Limb (tissue), 2 donors: ENCODE measurements around the gene ANKH.
"Not testable (repeated sequence)": the region's sequence is repeated elsewhere in the genome, so short reads cannot be mapped to it uniquely, and the experiment has no call there.

ENCODE experiments used
- DNase-seq, 2 donors: peaks; one replicate each; pipeline ENCODE4 v3.0.0-alpha.2; 2016; ENCODE audit errors: extremely low spot score in 2 of 2

Gene ANKH

DNA sequence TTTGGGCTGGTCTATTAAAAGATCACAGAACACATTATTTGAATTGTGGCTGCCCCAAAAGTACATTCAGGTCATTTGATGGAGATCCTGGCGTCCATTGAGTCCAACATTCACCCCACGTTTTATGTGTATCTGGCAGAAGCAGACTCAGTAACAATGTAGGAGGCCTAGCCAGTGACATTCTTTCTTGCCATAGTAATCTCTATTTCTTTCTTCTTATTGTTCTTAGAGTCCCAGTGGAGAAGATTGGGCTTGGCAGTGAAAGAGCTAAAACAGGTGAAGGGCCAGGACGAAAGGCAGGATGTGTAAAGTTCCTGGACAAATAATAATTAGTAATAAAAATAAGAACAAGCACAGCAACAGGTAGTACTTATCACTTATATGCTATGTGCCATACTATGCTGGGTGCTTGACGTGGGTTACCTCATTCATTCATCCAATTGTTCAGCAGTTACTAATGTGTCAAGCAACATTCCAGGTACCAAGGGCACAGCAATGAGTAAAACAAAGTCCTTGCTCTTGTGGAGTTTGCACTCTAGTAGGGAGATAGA, 12.6 kb upstream of the ANKH start:
- no peak for DNase-seq

DNA sequence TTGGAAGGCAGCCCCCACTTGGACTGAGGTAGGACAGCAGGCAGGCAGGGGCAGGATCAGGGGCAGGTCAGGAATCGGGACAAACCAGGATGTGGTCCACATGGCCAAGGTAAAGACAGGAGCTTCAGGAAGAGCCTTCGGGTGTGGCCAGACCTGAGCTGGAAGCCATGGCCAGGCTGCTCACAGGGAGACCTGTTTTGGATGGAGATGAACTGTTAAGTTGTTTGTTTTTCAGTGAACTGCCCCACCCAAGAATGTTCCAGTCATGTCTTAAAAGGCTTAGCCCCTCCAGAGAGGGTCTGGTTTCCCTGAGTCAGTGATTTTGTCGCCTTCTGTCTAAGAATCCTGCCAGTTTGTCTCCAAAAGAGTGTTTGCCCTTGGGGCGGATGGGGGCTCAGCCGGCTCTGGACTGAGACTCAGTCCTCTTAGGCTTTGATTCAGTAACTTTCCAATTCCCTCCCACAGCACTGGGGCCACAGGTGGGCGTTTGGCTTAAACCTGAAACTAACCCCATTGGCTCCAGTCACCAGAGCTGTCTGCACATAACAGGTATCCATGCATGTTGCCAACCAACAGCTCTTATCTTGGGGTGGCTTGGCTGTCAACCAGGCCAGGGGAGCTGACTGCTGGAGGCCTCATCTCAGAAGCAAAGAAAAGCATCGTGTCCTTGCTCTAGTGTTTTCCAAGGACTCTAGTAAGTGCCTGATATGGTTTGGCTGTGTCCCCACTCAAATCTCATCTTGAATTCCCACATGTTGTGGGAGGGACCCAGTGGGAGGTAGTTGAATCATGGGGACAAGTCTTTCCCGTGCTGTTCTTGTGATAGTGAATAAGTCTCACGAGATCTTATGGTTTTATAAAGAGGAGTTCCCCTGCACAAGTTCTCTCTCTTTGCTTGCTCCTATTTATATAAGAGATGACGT, 11.3 kb upstream of the ANKH start:
- no peak for DNase-seq

DNA sequence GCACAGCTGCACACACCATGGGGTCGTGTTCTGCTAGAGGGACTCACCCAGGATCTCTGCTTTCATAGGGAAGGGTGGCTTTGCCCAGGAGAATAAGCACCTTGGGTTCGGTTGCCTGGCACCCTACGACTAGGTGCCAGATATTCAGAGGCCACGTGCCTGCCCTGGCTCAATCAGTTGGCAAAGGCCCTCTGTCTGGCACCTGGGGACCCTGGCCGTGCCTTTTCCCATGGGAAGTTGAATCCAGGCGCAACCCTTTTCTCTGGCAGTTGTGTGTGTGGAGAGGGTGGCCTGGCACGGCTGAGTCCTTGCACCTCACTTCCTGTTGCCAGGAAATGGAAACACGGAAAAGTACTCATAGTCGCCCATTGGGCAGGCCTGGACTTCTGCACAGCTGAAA, 10.2 kb upstream of the ANKH start:
- no peak for DNase-seq

DNA sequence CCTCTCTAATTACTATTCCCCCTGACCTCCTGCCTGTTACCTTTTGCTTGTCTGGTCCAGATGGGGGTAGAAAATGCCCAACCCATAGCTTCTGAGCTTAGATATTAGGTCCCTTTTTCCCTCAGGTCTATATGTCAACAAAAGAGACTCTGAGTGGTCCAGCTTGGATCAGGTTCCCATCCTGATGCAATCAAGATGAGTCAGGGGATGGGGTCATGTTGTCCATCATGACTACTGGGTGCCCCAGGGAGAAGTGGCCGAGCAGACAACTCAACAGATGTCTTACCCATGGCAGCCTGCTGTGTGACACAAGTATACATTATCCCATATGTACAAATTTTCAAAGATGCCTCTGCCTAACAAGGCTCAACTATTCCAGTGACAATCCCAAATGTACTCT, 9.1 kb upstream of the ANKH start:
- no peak for DNase-seq

DNA sequence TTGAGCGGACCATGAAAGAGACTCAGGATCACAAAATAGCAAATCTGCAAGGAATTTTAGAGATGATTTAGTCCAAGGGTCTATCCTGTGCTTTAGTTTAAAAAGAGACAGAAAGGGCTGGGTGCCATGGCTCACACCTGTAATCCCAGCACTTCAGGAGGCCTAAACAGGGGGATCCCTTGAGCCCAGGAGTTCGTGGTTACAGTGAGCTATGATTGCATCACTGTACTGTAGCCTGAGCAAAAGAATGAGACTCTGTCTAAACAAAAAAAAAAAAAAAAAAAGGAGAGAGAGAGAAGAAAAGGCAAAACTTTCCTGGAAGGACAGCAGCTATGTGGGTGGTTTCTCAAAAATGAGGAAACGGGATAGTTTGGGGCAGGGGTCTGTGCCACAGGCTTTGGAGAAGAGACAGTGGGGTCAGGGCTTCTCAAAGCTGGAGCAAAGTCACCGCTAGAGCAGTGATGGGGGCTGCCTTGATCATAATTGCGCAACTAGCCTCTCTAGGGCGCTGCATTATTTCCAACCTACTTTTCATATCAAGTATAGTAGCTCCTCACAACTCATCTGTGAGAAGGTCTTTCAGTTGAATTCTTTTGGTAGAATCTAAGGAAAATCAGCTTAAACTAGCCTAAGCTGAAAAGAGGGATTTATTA, 8.5 kb upstream of the ANKH start:
- DNase-seq, result no peak

DNA sequence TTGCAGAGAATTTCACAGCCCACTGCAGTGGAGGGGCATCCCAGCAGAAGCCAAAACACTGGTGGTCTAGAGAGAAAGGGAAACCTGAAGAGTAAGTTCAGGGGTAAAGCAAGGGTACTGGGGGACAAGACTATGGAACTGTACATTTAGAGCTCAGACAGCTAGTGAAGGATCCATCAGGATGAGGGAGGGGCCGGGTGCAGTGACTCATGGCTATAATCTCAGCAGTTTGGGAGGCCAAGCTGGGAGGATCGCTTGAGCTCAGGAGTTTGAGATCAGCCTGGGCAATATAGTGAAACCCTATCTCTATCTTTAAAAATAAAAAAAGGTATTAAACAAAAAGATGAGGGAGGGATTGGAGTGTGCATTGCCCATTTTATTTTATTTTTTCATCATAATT, 7.8 kb upstream of the ANKH start:
- no peak for DNase-seq

DNA sequence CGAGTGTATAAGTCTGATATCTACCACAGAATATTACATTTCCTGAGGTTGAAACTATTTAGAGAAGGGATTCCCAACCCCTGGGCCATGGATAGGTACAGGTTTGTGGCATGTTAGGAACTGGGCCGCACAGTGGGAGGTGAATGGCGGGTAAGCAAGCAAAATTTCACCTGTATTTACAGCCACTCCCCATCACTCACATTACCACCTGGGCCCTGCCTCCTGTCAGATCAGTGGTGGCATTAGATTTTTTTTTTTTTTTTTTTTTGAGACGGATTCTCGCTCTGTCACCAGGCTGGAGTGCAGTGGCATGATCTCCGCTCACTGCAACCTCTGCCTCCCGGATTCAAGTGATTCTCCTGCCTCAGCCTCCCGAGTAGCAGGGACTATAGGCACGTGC, 6.6 kb upstream of the ANKH start:
- not testable (repeated sequence) for DNase-seq

DNA sequence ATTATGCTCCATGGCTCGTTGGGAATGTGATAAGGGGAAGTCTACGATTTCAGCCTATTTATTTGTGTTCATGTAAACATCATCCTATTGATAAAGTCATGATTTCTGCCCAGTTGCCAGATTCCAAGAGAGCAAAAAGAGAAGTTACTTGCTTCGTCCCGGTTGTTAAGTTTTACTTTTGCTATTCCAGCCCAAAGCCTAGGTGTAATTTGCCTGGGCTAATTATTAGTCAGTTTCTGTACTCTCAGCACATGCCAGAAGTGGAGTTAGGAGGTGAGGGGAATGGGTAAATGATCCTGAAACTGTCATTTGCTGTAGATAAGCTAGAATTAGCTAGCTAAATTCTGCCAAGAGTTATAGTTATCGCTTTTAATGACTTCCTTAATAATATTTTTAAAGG, 4.5 kb upstream of the ANKH start:
- DNase-seq, result no peak

DNA sequence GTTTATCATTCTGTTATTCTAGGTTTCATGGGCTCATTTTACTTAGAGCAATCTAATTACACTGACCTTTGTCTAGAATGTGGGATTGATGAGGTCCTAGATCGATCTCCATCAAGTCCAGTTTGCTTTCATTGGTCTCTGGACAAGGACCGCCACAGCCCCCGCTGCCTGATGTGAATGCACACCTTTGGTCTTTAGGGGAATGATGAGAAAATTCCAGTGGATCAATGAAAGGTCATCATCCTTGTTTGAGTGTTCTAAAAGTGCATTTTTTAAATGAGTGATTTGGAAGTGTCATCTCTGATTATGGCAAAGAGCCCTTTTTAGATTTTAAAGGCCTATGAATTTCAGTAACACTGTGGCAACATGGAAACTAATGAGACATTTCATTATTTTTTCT, 2.2 kb upstream of the ANKH start:
- DNase-seq, result no peak

DNA sequence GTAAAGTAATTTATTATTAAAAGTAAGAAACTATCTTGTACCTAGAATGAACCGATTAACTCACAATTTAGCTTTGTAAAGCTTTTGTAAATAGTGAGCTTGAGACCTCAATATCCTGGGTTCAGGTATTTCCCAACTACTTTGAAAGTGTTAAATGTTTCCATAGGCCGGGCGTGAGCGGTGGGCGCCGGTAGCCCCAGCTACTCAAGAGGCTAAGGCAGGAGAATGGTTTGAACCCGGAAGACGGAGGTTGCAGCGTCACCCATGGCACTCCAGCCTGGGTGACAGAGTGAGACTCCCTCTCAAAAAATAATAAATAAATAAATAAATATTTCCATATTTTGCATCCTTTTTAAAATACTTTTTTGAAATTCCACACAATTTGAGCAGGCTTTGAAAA, 1.5 kb upstream of the ANKH start:
- no peak for DNase-seq

DNA sequence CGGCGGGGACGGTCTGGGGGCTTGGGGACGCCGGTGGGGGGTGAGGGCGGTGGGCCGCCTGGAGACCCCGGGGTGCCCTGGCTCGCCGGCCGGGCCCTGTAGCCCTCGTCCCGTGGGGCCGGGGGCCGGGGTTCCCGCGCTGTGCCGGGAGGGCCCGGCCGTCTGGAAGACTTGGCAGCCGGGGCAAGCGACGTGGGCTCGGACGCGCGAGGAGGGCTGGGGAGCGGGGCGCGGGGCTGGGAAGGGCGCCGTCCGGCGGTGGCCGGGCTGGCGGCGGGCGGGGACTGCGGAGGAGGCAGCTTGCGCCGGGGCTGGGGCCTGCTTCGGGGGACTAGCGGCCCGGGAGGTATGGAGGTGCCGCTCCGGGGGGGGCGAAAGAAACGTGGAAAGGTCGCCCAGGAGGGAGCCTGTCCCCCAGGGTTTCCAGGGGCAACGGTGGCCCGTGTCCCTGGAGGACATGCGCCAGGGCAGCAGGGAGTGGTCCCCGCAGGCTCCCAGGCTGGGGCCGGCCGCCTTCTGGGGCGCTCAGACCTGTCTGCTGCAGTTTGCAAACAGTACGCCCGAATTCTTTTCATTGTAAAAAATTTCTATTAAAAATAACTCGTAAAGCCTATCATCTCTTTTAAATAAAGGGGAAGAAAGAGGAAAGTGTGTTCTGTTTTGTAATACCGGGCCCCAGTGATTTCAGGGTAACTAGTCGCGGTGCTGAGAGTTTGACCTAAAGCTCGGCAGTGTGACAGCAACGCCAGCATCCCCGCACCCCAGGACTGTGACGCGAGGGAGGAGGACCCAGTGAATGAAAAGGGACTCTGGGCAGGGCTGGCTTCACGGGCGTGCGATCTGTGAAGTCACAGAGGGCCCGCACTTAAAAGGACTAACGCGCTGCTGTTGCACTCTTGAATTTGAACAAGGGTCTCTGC, 752 bp upstream of the ANKH start:
- peak; percentile 27 to 78 for DNase-seq

DNA sequence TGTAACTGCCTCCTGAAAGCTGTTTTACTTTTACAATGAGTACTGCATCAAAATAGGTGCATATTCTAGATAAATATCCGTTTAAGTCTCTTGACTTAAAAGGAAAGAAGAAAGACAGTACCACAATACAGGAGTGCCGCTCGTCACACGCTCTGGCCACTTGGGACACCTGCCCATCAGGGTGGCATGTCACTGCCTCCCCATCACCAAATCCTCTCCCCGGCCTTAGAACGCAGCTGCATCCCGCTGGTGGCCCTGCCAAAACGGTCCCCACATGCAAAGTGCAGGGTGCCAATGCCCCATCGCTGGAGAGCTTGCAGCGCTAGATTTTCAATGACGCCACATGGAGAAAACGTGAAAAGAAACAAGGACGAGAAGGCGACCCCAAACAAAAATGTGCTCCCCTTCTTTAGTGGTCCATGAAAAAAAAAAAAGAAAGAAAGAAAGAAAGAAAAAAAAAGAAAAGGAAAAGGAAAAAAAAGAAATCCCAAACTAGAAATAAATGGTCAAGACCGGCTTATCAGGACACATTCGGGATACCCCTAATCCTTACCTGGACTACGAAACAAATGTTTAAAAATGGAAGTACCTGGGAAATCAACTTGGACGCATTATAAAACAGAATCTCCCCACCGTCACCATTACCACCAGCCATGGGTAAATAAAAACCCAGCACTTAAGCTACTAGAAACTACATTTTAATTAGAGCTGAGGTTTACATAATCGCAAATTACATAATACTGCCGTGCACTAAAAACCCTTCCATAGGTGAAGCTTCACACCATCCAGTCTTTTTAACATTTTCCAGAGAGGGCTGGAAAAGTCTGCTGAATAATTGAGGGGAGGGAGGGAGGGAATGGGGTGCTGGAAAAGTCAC, 1.0 kb downstream of the ANKH start:
- no peak for DNase-seq

DNA sequence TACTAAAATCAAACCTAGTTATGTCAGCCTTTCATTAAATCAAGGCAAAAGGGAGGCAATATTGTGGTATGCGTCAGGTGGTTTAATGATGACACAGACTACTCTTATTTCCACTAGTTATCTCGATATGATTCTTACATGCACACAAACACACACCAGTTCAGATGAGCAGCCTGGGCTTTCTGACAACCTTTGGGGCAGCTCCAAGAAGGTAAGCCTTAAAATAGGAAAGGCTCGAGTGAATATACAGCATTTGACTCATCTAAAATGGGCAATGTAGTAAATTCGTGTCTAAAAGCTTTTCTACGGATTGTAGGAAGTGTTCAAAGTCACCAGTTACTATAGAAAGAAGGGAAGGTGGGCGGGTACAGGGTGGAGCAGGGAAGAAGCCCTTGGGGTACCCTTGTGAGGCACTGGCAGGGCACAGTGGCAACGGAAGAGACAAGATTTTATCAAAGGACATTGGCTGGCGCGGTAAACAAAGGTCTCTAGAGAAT, 1.9 kb downstream of the ANKH start:
- no peak for DNase-seq

DNA sequence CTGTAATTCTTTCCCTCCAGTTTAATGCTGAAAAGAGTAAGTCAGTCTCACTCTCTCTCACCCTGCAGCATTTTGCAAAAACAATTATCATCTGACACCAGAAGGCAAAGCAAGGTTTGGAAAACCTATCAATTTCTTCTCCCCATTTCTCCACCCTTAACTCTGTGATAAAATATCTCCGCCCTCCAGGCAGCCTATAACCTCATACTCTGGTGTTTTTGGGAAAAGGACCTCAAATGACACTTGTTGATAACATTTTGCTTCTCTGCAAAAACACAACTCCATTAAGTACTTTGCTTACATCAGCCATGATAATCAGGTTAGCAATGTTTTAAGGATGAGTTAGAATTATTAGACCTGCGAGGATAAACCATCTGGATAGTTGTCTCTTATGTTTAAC, 2.3 kb downstream of the ANKH start:
- DNase-seq, result no peak

DNA sequence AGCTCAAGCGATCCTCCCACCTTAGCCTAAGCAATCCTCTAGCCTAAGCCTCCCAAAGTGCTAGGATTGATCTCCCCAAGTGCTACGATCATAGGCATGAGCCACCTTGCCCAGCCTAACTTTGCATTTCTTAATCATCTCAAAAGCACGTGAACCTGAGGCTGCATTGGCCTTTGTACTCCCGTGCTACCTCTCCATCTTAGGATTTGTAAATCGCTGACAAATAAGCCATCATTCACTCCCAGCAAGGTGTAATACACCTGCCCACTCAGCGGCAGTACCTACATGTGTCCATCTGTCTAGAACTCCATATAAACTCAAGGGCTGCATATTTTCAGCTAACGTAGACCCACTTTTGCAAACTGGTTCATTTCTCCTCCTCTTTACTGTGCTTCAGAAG, 2.8 kb downstream of the ANKH start:
- DNase-seq, result no peak

DNA sequence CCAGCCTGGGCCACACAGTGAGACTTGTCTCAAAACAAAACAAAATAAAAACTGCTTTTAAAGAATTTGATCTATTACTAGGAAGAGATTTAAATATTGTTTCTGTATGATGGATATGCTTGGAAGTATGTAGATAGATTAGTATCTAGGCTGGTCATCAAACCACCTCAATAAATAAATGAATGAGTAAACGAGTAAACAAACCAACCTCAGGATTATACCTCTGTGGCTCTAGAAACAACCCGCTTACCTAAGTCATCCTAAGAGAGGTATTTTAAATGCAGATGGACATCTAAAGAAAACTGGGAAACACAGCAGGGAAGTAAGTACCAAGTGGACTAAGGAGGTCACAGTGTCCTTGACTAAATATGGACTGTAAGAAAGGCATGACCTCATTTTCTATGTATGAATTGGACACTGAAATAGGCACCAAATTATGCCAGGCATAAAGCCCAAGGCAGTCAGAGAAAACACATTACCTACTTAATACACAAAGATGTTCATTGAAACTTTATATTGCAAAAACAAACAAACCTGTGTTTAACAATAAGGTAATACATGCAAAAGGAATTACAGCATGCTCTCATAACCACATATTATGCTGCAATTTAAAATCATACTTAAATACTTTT, 7.3 kb downstream of the ANKH start:
- DNase-seq, result no peak

DNA sequence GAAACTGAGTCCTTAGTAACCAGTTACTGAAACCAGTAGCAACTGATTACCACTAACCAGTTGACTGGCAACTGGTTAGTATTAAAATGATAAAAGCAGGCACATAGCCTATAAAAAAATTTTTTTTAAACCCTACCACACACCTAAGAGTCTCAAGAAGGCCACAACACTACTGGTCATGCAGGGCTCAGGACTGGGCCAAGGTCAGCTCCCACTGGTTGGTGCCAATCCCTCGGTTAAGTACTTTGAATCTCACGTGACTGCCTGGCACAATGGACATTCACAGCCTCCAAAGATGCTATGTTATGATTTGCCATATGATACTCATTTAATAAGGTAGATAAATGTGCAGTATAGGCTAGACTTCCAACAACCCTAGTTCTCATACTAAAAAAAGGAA, 8.5 kb downstream of the ANKH start:
- no peak for DNase-seq

DNA sequence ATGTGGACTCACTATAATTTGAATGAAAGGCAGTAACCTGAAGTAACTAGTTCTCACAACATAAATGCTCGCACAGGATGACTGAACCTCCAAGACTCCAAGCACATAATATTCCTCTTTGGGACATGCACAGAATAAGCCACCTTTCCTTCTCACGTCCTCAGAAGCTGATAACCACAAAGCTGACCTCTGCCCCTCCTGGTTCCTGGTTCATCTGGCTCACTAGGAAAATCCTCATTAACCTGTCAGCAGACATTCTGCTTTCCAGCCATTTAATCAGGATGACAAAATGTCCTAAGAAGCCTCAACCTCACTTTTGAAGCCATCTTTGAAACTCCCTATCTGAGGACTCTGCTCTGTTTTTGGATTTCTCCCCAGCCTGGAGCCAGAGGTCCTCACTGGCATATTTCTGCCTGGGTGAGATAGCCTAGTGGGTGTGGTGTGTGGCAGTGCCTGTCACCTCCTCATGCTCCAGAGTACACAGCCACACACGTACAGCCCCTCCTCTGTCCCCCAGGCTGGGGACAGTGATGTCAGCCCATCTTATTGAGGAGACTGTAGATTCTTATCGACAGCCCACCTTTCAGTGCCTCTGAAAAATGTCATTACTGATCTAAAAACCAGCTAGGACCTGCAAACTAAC, 10.3 kb downstream of the ANKH start:
- DNase-seq, result no peak

DNA sequence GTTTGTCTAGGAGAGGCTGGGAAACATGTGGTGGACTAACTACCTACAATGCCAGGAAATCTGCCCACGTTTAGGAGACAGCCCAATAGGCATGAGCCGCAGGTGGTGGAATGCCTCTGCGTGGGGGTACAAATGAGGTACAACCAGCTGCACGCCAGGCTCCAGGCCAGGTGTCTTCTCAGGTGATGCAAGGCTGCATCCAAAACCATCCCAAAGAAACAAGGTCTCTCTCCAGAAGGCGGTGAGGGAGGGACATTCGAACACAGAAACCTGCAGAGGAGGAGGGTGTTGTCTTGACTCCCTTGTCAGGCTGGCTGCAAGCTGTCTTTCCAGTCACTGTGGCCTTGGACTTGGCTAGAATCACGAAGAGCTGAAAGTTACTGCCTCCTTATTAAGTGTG, 11.6 kb downstream of the ANKH start:
- DNase-seq, result no peak

DNA sequence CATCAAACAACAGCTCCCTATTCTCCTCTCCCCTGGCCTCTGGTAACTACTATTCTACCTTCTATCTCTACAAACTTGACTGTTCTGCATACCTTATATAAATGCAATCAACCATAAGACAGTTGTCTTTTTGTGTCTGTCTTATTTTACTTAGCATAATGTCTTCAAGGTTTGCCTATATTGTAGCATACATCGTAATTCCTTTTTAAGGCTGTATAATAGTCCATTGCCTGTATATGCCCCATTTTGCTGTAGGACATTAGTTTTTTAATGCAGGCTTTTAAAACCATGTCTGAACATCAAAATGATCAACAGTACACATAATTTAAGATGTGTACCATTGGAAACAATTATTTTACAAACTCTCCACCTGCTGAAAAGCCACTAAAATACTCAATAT, 12.4 kb downstream of the ANKH start:
- no peak for DNase-seq
